ENCODE results near the gene OR9Q2. TPM values are rescaled to one million over a fixed set of nuclear protein-coding genes. Genes with fewer than 3 reads are reported as not detected.

Gene OR9Q2
- not detected in 2 replicates for polyA plus RNA-seq (2011; rRNA removed)
- polyA minus RNA-seq (2011; rRNA and poly(A)+ RNA removed) = not detected in 2 replicates

DNA sequence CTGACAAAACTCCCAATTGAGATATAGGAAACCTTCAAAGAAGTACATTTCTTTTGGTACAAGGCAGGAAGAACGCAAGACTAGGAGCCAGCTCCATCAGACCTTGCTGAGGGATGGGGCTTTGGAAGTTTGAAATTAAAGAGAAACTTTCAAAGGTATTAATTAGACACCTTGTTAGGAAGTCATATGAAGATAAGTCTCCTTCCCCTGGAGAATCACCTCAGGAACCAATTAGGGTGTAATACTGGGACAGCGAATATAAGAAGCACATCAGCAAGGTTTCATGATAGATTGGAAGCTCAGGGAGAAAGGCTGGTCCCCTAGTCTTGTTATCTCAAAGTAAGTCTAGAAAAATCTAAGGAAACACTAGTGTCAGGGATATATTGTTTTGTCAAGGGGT lies at the start of gene OR9Q2:
Gene OR9Q2, plus strand, starts transcription at position 301 of the 400 bp plus-strand sequence. CDS start 1,421 bp downstream, outside the sequence.
- H3K36me3 ChIP-seq (ENCODE audit: control insufficient read depth, insufficient read depth, low read length) = no peaks in the 10 kb centered on the region
- no peak within 1 kb of the TSS for H3K4me3 ChIP-seq (ENCODE audit: low read depth, low read length)
- CTCF ChIA-PET = no interaction called here
- POLR2A ChIA-PET = no interaction called here
- no peak for DNase-seq (ENCODE audit: low read depth)
- H3K27me3 ChIP-seq (ENCODE audit: control insufficient read depth, insufficient read depth, low read length) = no peaks in the 10 kb centered on the region
- TF ChIP-seq CTCF (IDR thresholded peaks at IDR 0.05; ENCODE audit: insufficient read depth, low read depth, low read length) = no peak

DNA sequence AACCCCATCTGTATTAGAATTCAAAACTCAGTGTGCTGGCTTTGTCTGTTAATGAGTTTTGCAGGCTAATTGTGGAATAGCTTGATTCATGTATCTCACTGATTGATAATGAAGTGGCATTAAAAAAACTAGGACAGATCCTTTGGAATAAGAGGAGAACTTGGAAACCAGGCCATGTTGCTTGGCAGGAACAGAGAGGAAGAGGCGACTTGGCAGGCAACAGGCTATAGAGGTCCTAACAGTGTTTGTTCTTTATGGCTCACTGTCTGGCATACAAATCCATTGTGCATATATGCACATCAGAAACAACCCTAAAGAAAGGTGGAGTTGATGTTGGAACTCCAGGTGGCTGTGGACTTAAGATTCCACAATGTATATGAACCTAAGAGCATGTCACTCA lies 46.1 kb upstream of the OR9Q2 start:
- Histone ChIP-seq H3K4me3 (ENCODE audit: low read depth, low read length) (no peak overlapping the region), H3K36me3 (ENCODE audit: control insufficient read depth, insufficient read depth, low read length) (no peaks in the 10 kb centered on the region), H3K27me3 (ENCODE audit: control insufficient read depth, insufficient read depth, low read length) (no peaks in the 10 kb centered on the region)
- POLR2A ChIA-PET = no interaction called here
- TF ChIP-seq CTCF (IDR thresholded peaks at IDR 0.05; ENCODE audit: insufficient read depth, low read depth, low read length) = no peak
- no peak for DNase-seq (ENCODE audit: low read depth)
- CTCF ChIA-PET = no interaction called here

GRCh38 chr11:58152781-58153180 lies 36.1 kb upstream of the OR9Q2 start:
- no peak overlapping the region for H3K4me3 ChIP-seq (ENCODE audit: low read depth, low read length)
- POLR2A ChIA-PET = no interaction called here
- no peaks in the 10 kb centered on the region for H3K36me3 ChIP-seq (ENCODE audit: control insufficient read depth, insufficient read depth, low read length)
- H3K27me3 ChIP-seq (ENCODE audit: control insufficient read depth, insufficient read depth, low read length) = no peaks in the 10 kb centered on the region
- TF ChIP-seq CTCF (IDR thresholded peaks at IDR 0.05; ENCODE audit: insufficient read depth, low read depth, low read length) = no peak
- DNase-seq (ENCODE audit: low read depth) = no peak
- CTCF ChIA-PET = interaction anchor here (0.6 kb wide), 1 partner anchor 181 kb away, joined by 5 read pairs; no protein-coding TSS in a partner anchor

DNA sequence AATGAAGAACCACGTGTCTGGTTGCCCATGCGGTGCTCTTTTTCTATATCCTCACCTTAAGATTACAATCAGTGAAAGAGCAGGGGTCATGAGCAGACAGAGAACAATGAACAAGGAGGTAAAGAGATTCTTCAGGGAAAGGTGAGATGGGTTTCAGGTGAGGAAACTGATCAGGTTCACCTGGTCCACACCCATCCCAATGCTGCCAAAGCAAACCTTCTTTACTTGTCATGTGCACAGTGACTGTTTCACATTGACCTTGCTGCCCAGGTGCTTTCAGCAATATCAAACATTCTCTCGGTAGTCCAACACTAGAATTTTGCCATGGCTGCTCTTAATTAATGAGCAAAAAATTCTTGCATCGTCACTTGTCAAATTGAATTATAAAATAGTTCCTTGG lies 24.5 kb upstream of the OR9Q2 start:
- no peak for TF ChIP-seq CTCF (IDR thresholded peaks at IDR 0.05; ENCODE audit: insufficient read depth, low read depth, low read length)
- POLR2A ChIA-PET = no interaction called here
- Histone ChIP-seq H3K36me3 (ENCODE audit: control insufficient read depth, insufficient read depth, low read length) (no peaks in the 10 kb centered on the region), H3K27me3 (ENCODE audit: control insufficient read depth, insufficient read depth, low read length) (no peaks in the 10 kb centered on the region), H3K4me3 (ENCODE audit: low read depth, low read length) (no peak overlapping the region)
- CTCF ChIA-PET = no interaction called here
- DNase-seq (ENCODE audit: low read depth) = no peak

DNA sequence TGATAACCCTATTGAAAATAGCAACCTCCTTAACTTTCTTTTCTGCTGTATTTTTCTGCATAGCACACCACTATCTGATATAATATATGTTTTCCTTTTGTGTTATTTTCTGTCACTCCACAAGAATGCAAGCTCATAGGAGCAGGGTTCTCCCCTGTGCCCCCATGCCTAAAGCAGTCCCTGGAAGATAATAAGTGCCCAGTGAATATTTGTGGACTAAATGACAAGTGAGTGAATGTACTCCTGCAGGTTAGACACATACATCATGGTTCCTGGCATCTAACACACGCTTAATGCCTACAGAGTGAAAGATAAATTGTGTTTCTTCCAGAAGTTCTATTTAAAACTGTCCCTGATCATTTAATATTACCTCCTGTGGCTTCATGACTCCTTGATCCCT lies 23.9 kb upstream of the OR9Q2 start:
- H3K27me3 ChIP-seq (ENCODE audit: control insufficient read depth, insufficient read depth, low read length) = no peaks in the 10 kb centered on the region
- no peak overlapping the region for H3K4me3 ChIP-seq (ENCODE audit: low read depth, low read length)
- no peaks in the 10 kb centered on the region for H3K36me3 ChIP-seq (ENCODE audit: control insufficient read depth, insufficient read depth, low read length)
- TF ChIP-seq CTCF (IDR thresholded peaks at IDR 0.05; ENCODE audit: insufficient read depth, low read depth, low read length) = no peak
- DNase-seq (ENCODE audit: low read depth) = no peak
- ChIA-PET CTCF (no interaction called here), POLR2A (no interaction called here)
